Thoracic aorta (tissue), 2 donors: ENCODE results near the gene CSK. TPM values are rescaled to one million over a fixed set of nuclear protein-coding genes. Genes with fewer than 3 reads are reported as not detected.

Source experiments
- ATAC-seq: fragments of 150-250 bp; one replicate; pipeline ENCODE4 v1.8.0; 2017; ENCODE audit warnings: low read depth; ENCODE audit not compliant: insufficient number of reproducible peaks, low FRiP score
- DNase-seq: peaks from one replicate; pipeline ENCODE4 v3.0.0-alpha.2; 2020; ENCODE audit warnings: low spot score
- H3K27ac ChIP-seq, 2 donors: fragments of 200-600 bp; sonication (generic); 1 replicate in 1 of 2; 2 replicates in 1 of 2; pipeline ENCODE4 v1.5.1; 2016; ENCODE audit warnings: mild to moderate bottlenecking in 2 of 2, moderate library complexity in 2 of 2
- H3K27me3 ChIP-seq: fragments of 200-600 bp; sonication (generic); replicated peaks from 2 replicates; pipeline ENCODE4 v1.6.0; 2016; ENCODE audit warnings: mild to moderate bottlenecking; ENCODE audit not compliant: insufficient read depth
- H3K36me3 ChIP-seq: fragments of 200-600 bp; sonication (generic); one replicate; pipeline ENCODE4 v1.5.1; 2016
- H3K4me1 ChIP-seq, 2 donors: fragments of 200-600 bp; sonication (generic); 1 replicate in 1 of 2; 2 replicates in 1 of 2; pipeline versions ENCODE4 v1.5.1 to v1.6.0; 2016; ENCODE audit warnings: low read depth in 2 of 2, mild to moderate bottlenecking in 1 of 2; ENCODE audit not compliant: control insufficient read depth in 1 of 2
- H3K4me3 ChIP-seq: fragments of 200-600 bp; sonication (generic); 2 replicates; pipeline ENCODE4 v1.5.1; 2016; ENCODE audit warnings: mild to moderate bottlenecking
- H3K9me3 ChIP-seq: fragments of 200-600 bp; sonication (generic); 2 replicates; pipeline ENCODE4 v1.5.1; 2016
- total RNA-seq, 2 donors: library from RNA; depleted of rRNA; stranded (reverse); fragments of >200 nt; gene quantifications; one replicate each; pipeline versions ENCODE4 v1.1.0 to v1.2.3, GENCODE V29; 2016
- TF ChIP-seq, protein P1 (sequence below): fragments of 200-600 bp; sonication (generic); IDR thresholded peaks from one replicate; pipeline ENCODE4 v1.5.1; 2019; ENCODE audit warnings: antibody characterized with exemption

CSK gene
- total RNA-seq, 2 donors from 2014 or later, result 32.7 to 61.6 TPM

- H3K4me3 ChIP-seq, result no peak overlapping the region
- no peak for ATAC-seq
- no peak overlapping the region for H3K27ac ChIP-seq
- H3K9me3 ChIP-seq, result no peaks in the 10 kb centered on the region
- no peaks in the 10 kb centered on the region for H3K27me3 ChIP-seq
- H3K4me1 ChIP-seq, result no peaks in the 10 kb centered on the region
- H3K36me3 ChIP-seq, result peaks cover 21% of the 10 kb centered on the region
- DNase-seq, result no peak
- TF ChIP-seq, protein P1, sequence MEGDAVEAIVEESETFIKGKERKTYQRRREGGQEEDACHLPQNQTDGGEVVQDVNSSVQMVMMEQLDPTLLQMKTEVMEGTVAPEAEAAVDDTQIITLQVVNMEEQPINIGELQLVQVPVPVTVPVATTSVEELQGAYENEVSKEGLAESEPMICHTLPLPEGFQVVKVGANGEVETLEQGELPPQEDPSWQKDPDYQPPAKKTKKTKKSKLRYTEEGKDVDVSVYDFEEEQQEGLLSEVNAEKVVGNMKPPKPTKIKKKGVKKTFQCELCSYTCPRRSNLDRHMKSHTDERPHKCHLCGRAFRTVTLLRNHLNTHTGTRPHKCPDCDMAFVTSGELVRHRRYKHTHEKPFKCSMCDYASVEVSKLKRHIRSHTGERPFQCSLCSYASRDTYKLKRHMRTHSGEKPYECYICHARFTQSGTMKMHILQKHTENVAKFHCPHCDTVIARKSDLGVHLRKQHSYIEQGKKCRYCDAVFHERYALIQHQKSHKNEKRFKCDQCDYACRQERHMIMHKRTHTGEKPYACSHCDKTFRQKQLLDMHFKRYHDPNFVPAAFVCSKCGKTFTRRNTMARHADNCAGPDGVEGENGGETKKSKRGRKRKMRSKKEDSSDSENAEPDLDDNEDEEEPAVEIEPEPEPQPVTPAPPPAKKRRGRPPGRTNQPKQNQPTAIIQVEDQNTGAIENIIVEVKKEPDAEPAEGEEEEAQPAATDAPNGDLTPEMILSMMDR, result no peak
Observed at GRCh38 chr15:74801311-74801997, 19.6 kb downstream of the CSK start.

DNA sequence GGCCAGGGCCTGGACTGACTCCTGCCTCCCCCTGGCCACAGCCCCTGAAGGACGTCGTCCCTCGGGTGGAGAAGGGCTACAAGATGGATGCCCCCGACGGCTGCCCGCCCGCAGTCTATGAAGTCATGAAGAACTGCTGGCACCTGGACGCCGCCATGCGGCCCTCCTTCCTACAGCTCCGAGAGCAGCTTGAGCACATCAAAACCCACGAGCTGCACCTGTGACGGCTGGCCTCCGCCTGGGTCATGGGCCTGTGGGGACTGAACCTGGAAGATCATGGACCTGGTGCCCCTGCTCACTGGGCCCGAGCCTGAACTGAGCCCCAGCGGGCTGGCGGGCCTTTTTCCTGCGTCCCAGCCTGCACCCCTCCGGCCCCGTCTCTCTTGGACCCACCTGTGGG lies 20.4 kb downstream of the CSK start:
- H3K4me1 ChIP-seq, result no peaks in the 10 kb centered on the region
- no peak overlapping the region for H3K27ac ChIP-seq
- DNase-seq (no peak), ATAC-seq (no peak)
- no peak overlapping the region for H3K4me3 ChIP-seq
- H3K36me3 ChIP-seq, result peaks cover 21% of the 10 kb centered on the region
- TF ChIP-seq, protein P1, result no peak
- H3K27me3 ChIP-seq, result no peaks in the 10 kb centered on the region
- H3K9me3 ChIP-seq, result no peaks in the 10 kb centered on the region

- TF ChIP-seq, protein P1, result no peak
- DNase-seq (no peak), ATAC-seq (no peak)
- no peaks in the 10 kb centered on the region for H3K9me3 ChIP-seq
- peaks cover 21% of the 10 kb centered on the region for H3K36me3 ChIP-seq
- no peak overlapping the region for H3K4me3 ChIP-seq
- no peaks in the 10 kb centered on the region for H3K4me1 ChIP-seq
- no peak overlapping the region for H3K27ac ChIP-seq
- no peaks in the 10 kb centered on the region for H3K27me3 ChIP-seq
Observed at GRCh38 chr15:74802862-74803447, 21.1 kb downstream of the CSK start.

- TF ChIP-seq, protein P1, result no peak
- DNase-seq (no peak), ATAC-seq (no peak)
- no peak overlapping the region for H3K4me3 ChIP-seq
- H3K36me3 ChIP-seq, result peaks cover 19% of the 10 kb centered on the region
- no peak overlapping the region for H3K27ac ChIP-seq
- no peaks in the 10 kb centered on the region for H3K4me1 ChIP-seq
- H3K9me3 ChIP-seq, result no peaks in the 10 kb centered on the region
- no peaks in the 10 kb centered on the region for H3K27me3 ChIP-seq
Observed at GRCh38 chr15:74804935-74805334, 23.1 kb downstream of the CSK start.

DNA sequence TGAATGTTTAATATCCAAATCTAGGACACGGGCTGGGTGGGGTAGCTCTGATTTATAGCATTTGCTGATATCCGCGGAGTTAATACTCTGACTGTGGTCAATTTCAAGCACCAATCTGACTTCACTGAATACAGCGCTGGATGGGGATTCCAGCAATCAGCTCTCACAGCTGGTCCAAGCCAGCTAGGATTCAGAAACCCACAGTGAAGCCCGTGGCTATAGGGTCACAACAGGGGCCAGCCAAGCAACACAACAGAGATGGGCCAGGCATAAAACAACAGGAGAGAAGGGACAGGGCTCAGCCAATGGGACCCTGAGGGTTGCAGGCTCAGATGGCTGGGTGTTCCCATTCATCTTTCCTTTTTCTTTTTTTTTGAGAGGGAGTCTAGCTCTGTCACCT lies 25.4 kb downstream of the CSK start:
- Histone ChIP-seq H3K4me1 (no peaks in the 10 kb centered on the region), H3K36me3 (peaks cover 7% of the 10 kb centered on the region), H3K4me3 (no peak overlapping the region), H3K27me3 (no peaks in the 10 kb centered on the region), H3K27ac (no peak overlapping the region), H3K9me3 (no peaks in the 10 kb centered on the region)
- no peak for ATAC-seq
- TF ChIP-seq, protein P1, result no peak
- no peak for DNase-seq
